Endothelial cell (in vitro differentiated cells): Measurements from ENCODE around the gene USP10. TPM values are rescaled to one million over a fixed set of nuclear protein-coding genes. Genes with fewer than 3 reads are reported as not detected.

Experiments used
- DNase-seq: peaks from one replicate; pipeline ENCODE4 v3.0.0; 2021; ENCODE audit warnings: low spot score
- H3K27ac Mint-ChIP-seq: one replicate; pipeline ENCODE4 v1.8.0; 2021; ENCODE audit warnings: mixed read lengths, inconsistent platforms; ENCODE audit not compliant: unreplicated experiment
- H3K27me3 Mint-ChIP-seq: one replicate; pipeline ENCODE4 v1.8.0; 2021; ENCODE audit warnings: mild to moderate bottlenecking, moderate library complexity, mixed read lengths, inconsistent platforms; ENCODE audit not compliant: unreplicated experiment
- H3K36me3 Mint-ChIP-seq: one replicate; pipeline ENCODE4 v1.8.0; 2021; ENCODE audit warnings: mild to moderate bottlenecking, low read depth, mixed read lengths, inconsistent platforms; ENCODE audit not compliant: unreplicated experiment
- H3K4me1 Mint-ChIP-seq: one replicate; pipeline ENCODE4 v1.8.0; 2021; ENCODE audit warnings: mild to moderate bottlenecking, mixed read lengths, inconsistent platforms; ENCODE audit not compliant: unreplicated experiment
- H3K4me3 Mint-ChIP-seq: one replicate; pipeline ENCODE4 v1.8.0; 2021; ENCODE audit warnings: mild to moderate bottlenecking, mixed read lengths, inconsistent platforms; ENCODE audit not compliant: unreplicated experiment
- H3K9me3 Mint-ChIP-seq: one replicate; pipeline ENCODE4 v1.8.0; 2021; ENCODE audit warnings: mixed read lengths, inconsistent platforms; ENCODE audit not compliant: unreplicated experiment
- CTCF ChIP-seq: fragments of 200-600 bp; sonication (generic); IDR thresholded peaks from one replicate; pipeline ENCODE4 v1.5.0; 2021; ENCODE audit warnings: antibody characterized with exemption; ENCODE audit not compliant: unreplicated experiment
- total RNA-seq: library from RNA; stranded (reverse); fragmentation: NEBNext Ultra II Directional; extraction: Animal tissue kit (Norgen Biotek cat#: 25700); gene quantifications from one replicate; pipeline ENCODE4 v1.2.1, GENCODE V29; 2021; ENCODE audit not compliant: unreplicated experiment

The USP10 gene
- total RNA-seq, 1 donor from 2014 or later = 81.2 TPM

GRCh38 chr16:84739349-84740124 lies 39.7 kb downstream of the USP10 start:
- Mint-ChIP-seq H3K4me1 (peaks cover 16% of the 10 kb centered on the region), H3K9me3 (no peaks in the 10 kb centered on the region), H3K4me3 (no peak overlapping the region), H3K27me3 (peaks cover 3% of the 10 kb centered on the region), H3K36me3 (peaks cover 10% of the 10 kb centered on the region), H3K27ac (no peak overlapping the region)
- no peak for TF ChIP-seq CTCF
- no peak for DNase-seq

- peaks cover 15% of the 10 kb centered on the region for H3K36me3 Mint-ChIP-seq
- H3K27me3 Mint-ChIP-seq = peaks cover 3% of the 10 kb centered on the region
- H3K9me3 Mint-ChIP-seq = no peaks in the 10 kb centered on the region
- no peak overlapping the region for H3K4me3 Mint-ChIP-seq
- no peak for TF ChIP-seq CTCF
- no peak overlapping the region for H3K27ac Mint-ChIP-seq
- no peak for DNase-seq
- peaks cover 14% of the 10 kb centered on the region for H3K4me1 Mint-ChIP-seq
These were observed 40.9 kb downstream of the USP10 start for GRCh38 chr16:84740596-84741116.

DNA sequence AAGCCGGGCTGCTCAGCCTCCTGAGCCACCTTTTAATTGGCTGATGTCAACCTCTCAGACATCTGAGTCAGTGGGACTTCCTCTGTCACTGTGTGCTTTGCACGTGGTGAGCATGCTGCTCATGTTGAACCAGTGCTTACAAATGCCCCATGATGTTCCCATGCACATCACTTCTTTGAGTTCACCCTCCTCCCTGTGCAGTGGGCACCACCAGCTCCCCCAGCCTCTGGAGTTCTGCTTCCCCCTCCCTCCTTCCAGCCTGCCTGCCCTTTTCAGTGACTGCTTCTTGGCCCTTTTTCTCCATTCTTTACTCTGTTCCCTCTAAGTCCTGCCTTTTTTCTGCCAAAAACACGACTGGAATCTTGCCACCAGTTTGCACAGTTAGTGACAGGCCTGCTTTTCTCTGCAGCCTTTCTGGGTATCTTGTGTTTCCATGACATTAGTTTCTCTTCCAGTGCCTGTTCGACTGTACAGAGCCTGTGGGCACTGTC lies 41.6 kb downstream of the USP10 start:
- H3K27ac Mint-ChIP-seq = no peak overlapping the region
- H3K36me3 Mint-ChIP-seq = peaks cover 10% of the 10 kb centered on the region
- no peak for TF ChIP-seq CTCF
- DNase-seq = no peak
- H3K4me3 Mint-ChIP-seq = no peak overlapping the region
- no peaks in the 10 kb centered on the region for H3K9me3 Mint-ChIP-seq
- H3K4me1 Mint-ChIP-seq = peaks cover 14% of the 10 kb centered on the region
- peaks cover 3% of the 10 kb centered on the region for H3K27me3 Mint-ChIP-seq

DNA sequence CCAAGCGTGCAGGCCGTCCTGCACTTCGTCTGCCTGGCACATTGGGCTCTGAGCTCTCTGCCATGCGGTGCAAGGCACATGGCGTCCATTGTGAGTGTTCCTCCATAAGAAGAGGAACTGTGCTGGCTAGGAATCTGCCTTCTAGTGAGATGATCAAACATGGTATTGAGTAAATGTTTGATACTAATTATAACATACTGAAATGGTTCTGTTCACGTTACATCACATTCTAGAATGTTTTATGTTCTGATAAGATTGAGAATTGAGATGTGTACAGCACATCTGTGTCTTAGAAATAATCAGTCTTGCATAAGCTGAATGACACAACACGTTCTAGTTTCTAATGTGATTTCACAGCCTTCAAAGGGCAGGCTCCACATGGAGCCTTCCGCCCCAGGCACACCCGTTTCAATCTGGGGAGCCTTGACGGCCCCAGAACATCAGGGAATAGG lies 42.9 kb downstream of the USP10 start:
- Mint-ChIP-seq H3K36me3 (peaks cover 10% of the 10 kb centered on the region), H3K9me3 (no peaks in the 10 kb centered on the region), H3K27me3 (peaks cover 3% of the 10 kb centered on the region), H3K4me1 (peaks cover 14% of the 10 kb centered on the region), H3K27ac (no peak overlapping the region), H3K4me3 (no peak overlapping the region)
- no peak for DNase-seq
- TF ChIP-seq CTCF = no peak

DNA sequence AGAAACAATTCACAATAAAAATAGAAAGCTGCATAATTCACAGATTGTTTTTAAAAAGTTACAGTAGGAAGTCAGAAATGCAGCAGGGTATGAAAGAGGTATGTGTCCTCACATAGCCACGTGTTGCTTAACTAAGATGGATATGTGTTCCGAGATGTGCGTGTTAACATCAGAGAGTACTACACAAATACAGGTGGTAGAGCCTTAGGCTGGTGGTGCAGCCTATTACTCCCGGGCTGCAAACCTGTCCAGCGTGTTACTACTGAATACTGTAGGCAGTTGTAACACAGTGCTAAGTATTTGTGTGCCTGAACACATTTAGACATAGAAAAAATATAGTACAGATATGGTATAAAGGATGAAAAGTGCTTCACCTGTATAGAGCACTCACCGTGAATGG lies 46.4 kb downstream of the USP10 start:
- H3K4me1 Mint-ChIP-seq = peaks cover 14% of the 10 kb centered on the region
- DNase-seq = no peak
- no peak for TF ChIP-seq CTCF
- H3K27ac Mint-ChIP-seq = no peak overlapping the region
- H3K27me3 Mint-ChIP-seq = peaks cover 1% of the 10 kb centered on the region
- H3K9me3 Mint-ChIP-seq = no peaks in the 10 kb centered on the region
- no peak overlapping the region for H3K4me3 Mint-ChIP-seq
- peaks cover 10% of the 10 kb centered on the region for H3K36me3 Mint-ChIP-seq
